MG63 (cell line): Measurements from ENCODE around the gene HOXD1. TPM values are rescaled to one million over a fixed set of nuclear protein-coding genes. Genes with fewer than 3 reads are reported as not detected.
A peak's percentile ranks its signal among the peaks of the same experiment; 100 is the strongest.

Experiments
- DNase-seq: peaks from one replicate; pipeline ENCODE4 v3.0.0-alpha.2; 2020
- H3K27me3 ChIP-seq: fragments of 250-450 bp; sonication (Bioruptor Pico); 2 replicates; pipeline ENCODE4 v1.5.1; 2020; ENCODE audit warnings: mild to moderate bottlenecking, moderate library complexity
- H3K36me3 ChIP-seq: fragments of 250-450 bp; sonication (Bioruptor Pico); 2 replicates; pipeline ENCODE4 v1.5.1; 2020; ENCODE audit warnings: mild to moderate bottlenecking, moderate library complexity
- H3K4me3 ChIP-seq: fragments of 250-450 bp; sonication (Bioruptor Pico); 2 replicates; pipeline ENCODE4 v1.5.1; 2020; ENCODE audit warnings: mild to moderate bottlenecking, moderate library complexity
- H3K9me3 ChIP-seq: fragments of 250-450 bp; sonication (Bioruptor Pico); 2 replicates; pipeline ENCODE4 v1.5.1; 2020; ENCODE audit warnings: mild to moderate bottlenecking, moderate library complexity
- total RNA-seq: library from RNA; depleted of rRNA; stranded (reverse); fragments of >200 nt; shearing (Covaris generic); gene quantifications from 2 replicates; pipeline ENCODE4 v1.2.3, GENCODE V29; 2014; ENCODE audit warnings: low replicate concordance

The HOXD1 gene
- total RNA-seq, 1 experiment from 2014 or later: 0.20 TPM

- H3K27me3 ChIP-seq: no peaks in the 10 kb centered on the region
- no peaks in the 10 kb centered on the region for H3K36me3 ChIP-seq
- no peaks in the 10 kb centered on the region for H3K9me3 ChIP-seq
- no peak overlapping the region for H3K4me3 ChIP-seq
- no peak for DNase-seq
Observed at GRCh38 chr2:176172895-176173566, 15.4 kb upstream of the HOXD1 start.

GRCh38 chr2:176173567-176174381, 14.7 kb upstream of the HOXD1 start:
- Histone ChIP-seq H3K4me3 (no peak overlapping the region), H3K9me3 (no peaks in the 10 kb centered on the region), H3K36me3 (no peaks in the 10 kb centered on the region), H3K27me3 (no peaks in the 10 kb centered on the region)
- DNase-seq: no peak

- no peaks in the 10 kb centered on the region for H3K36me3 ChIP-seq
- H3K4me3 ChIP-seq: no peak overlapping the region
- no peaks in the 10 kb centered on the region for H3K27me3 ChIP-seq
- H3K9me3 ChIP-seq: no peaks in the 10 kb centered on the region
- no peak for DNase-seq
Observed at GRCh38 chr2:176174382-176174823, 14.1 kb upstream of the HOXD1 start.

GRCh38 chr2:176174824-176175708, 13.4 kb upstream of the HOXD1 start:
- no peaks in the 10 kb centered on the region for H3K27me3 ChIP-seq
- no peaks in the 10 kb centered on the region for H3K36me3 ChIP-seq
- no peaks in the 10 kb centered on the region for H3K9me3 ChIP-seq
- DNase-seq: no peak
- no peak overlapping the region for H3K4me3 ChIP-seq

GRCh38 chr2:176175709-176176607, 12.5 kb upstream of the HOXD1 start:
- no peak for DNase-seq
- H3K36me3 ChIP-seq: no peaks in the 10 kb centered on the region
- no peak overlapping the region for H3K4me3 ChIP-seq
- no peaks in the 10 kb centered on the region for H3K27me3 ChIP-seq
- H3K9me3 ChIP-seq: no peaks in the 10 kb centered on the region

- Histone ChIP-seq H3K9me3 (no peaks in the 10 kb centered on the region), H3K36me3 (no peaks in the 10 kb centered on the region), H3K27me3 (no peaks in the 10 kb centered on the region), H3K4me3 (peak overlapping the region; percentile 43)
- no peak for DNase-seq
Observed at GRCh38 chr2:176177580-176178037, 10.9 kb upstream of the HOXD1 start.

GRCh38 chr2:176178038-176178756, 10.3 kb upstream of the HOXD1 start:
- no peaks in the 10 kb centered on the region for H3K36me3 ChIP-seq
- peak; percentile 23 for DNase-seq
- H3K9me3 ChIP-seq: no peaks in the 10 kb centered on the region
- no peaks in the 10 kb centered on the region for H3K27me3 ChIP-seq
- peak overlapping the region; percentile 43 for H3K4me3 ChIP-seq

GRCh38 chr2:176178757-176179295, 9.6 kb upstream of the HOXD1 start:
- Histone ChIP-seq H3K27me3 (no peaks in the 10 kb centered on the region), H3K4me3 (peak overlapping the region; percentile 43), H3K36me3 (no peaks in the 10 kb centered on the region), H3K9me3 (no peaks in the 10 kb centered on the region)
- DNase-seq: no peak

- Histone ChIP-seq H3K36me3 (no peaks in the 10 kb centered on the region), H3K4me3 (no peak overlapping the region), H3K9me3 (no peaks in the 10 kb centered on the region), H3K27me3 (no peaks in the 10 kb centered on the region)
- no peak for DNase-seq
Observed at GRCh38 chr2:176181551-176181950, 6.9 kb upstream of the HOXD1 start.

GRCh38 chr2:176182671-176183070, 5.8 kb upstream of the HOXD1 start:
- DNase-seq: no peak
- no peaks in the 10 kb centered on the region for H3K27me3 ChIP-seq
- no peaks in the 10 kb centered on the region for H3K9me3 ChIP-seq
- no peak overlapping the region for H3K4me3 ChIP-seq
- H3K36me3 ChIP-seq: no peaks in the 10 kb centered on the region

- Histone ChIP-seq H3K36me3 (no peaks in the 10 kb centered on the region), H3K9me3 (no peaks in the 10 kb centered on the region), H3K4me3 (no peak overlapping the region), H3K27me3 (peaks cover 4% of the 10 kb centered on the region; the same call in 1 of the 2 replicates)
- no peak for DNase-seq
Observed at GRCh38 chr2:176184749-176185148, 3.7 kb upstream of the HOXD1 start.

GRCh38 chr2:176186024-176186423, 2.4 kb upstream of the HOXD1 start:
- H3K9me3 ChIP-seq: no peaks in the 10 kb centered on the region
- DNase-seq: no peak
- peaks cover 4% of the 10 kb centered on the region; the same call in 1 of the 2 replicates for H3K27me3 ChIP-seq
- H3K36me3 ChIP-seq: no peaks in the 10 kb centered on the region
- H3K4me3 ChIP-seq: no peak overlapping the region

GRCh38 chr2:176187200-176187898, 1.1 kb upstream of the HOXD1 start:
- DNase-seq: peak; percentile 22
- Histone ChIP-seq H3K9me3 (no peaks in the 10 kb centered on the region), H3K4me3 (peak overlapping the region; percentile 76), H3K36me3 (no peaks in the 10 kb centered on the region), H3K27me3 (peaks cover 7% of the 10 kb centered on the region)

- Histone ChIP-seq H3K4me3 (peak overlapping the region; percentile 76), H3K9me3 (no peaks in the 10 kb centered on the region), H3K27me3 (peaks cover 7% of the 10 kb centered on the region), H3K36me3 (no peaks in the 10 kb centered on the region)
- DNase-seq: no peak
Observed at GRCh38 chr2:176188774-176189680, 559 bp downstream of the HOXD1 start.
